Muscle layer of colon (tissue), 2 donors: Measurements from ENCODE around the gene CYP1B1.

Experiments used
- H3K27ac ChIP-seq: one replicate; pipeline ENCODE4 v1.7.0; 2013; ENCODE audit warnings: low read depth, mild to moderate bottlenecking, low read length, moderate library complexity
- H3K27me3 ChIP-seq, 2 donors: one replicate each; pipeline ENCODE4 v1.7.0; 2013; ENCODE audit warnings: low read length in 2 of 2, mild to moderate bottlenecking in 2 of 2; ENCODE audit not compliant: insufficient read depth in 2 of 2, control insufficient read depth in 1 of 2
- H3K36me3 ChIP-seq: one replicate; pipeline ENCODE4 v1.7.0; 2013; ENCODE audit warnings: mild to moderate bottlenecking, low read length; ENCODE audit not compliant: insufficient read depth
- H3K4me1 ChIP-seq: one replicate; pipeline ENCODE4 v1.7.0; 2013; ENCODE audit warnings: mild to moderate bottlenecking, low read length; ENCODE audit not compliant: insufficient read depth
- H3K4me3 ChIP-seq, 2 donors: one replicate each; pipeline ENCODE4 v1.7.0; 2013; ENCODE audit warnings: low read length in 2 of 2, low read depth in 1 of 2, mild to moderate bottlenecking in 1 of 2, moderate library complexity in 1 of 2
- H3K9ac ChIP-seq: one replicate; pipeline ENCODE4 v1.7.0; 2013; ENCODE audit warnings: low read length
- H3K9me3 ChIP-seq: one replicate; pipeline ENCODE4 v1.7.0; 2013; ENCODE audit warnings: mild to moderate bottlenecking, low read length
- donor health status: abdominal sarcoma.
- donor health status: Adenocarcinoma of cecum.

CYP1B1 gene

DNA sequence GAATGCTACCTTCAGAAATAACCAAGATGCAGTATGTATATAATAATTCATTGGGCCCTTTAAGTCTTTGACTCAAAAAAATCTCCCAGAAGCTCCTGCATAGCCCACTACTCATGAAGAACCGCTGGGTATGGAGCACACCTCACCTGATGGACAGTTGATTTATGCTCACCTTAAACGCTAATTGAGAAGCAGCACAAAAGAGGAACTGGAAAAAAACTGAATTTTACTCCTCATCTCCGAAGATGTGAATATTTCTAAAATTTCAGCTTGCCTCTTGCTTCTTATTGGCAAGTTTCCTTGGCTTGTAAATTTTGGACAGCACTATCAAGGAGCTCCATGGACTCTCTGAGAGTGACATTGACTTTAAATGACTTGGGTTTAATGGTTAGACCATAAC is 5.5 kb downstream of the CYP1B1 start:
- peaks cover 2% of the 10 kb centered on the region for H3K4me1 ChIP-seq
- H3K36me3 ChIP-seq: no peaks in the 10 kb centered on the region
- H3K27ac ChIP-seq: no peak overlapping the region
- H3K4me3 ChIP-seq: no peak overlapping the region
- peaks cover 7 to 20% of the 10 kb centered on the region in 2 donors for H3K27me3 ChIP-seq
- H3K9me3 ChIP-seq: no peaks in the 10 kb centered on the region
- H3K9ac ChIP-seq: no peak overlapping the region

DNA sequence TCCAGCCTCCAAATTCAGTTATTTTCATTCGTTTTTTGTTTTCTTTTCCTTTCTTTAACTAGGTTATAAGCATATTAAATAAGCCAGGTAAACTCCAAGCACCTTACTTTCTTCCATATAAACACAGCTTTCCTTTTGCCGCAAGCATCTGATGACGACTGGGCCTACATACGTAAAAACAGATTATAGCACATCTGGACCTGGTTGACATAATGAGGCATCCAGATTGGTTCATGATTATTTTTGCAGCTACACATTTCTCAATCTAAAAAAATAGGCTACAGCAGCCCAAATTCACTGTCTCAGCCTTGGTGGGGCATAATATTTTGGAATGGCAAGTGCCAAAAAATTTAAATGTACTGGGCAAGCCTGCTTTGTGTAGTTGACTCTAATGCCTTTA is 7.7 kb downstream of the CYP1B1 start:
- no peak overlapping the region for H3K27ac ChIP-seq

DNA sequence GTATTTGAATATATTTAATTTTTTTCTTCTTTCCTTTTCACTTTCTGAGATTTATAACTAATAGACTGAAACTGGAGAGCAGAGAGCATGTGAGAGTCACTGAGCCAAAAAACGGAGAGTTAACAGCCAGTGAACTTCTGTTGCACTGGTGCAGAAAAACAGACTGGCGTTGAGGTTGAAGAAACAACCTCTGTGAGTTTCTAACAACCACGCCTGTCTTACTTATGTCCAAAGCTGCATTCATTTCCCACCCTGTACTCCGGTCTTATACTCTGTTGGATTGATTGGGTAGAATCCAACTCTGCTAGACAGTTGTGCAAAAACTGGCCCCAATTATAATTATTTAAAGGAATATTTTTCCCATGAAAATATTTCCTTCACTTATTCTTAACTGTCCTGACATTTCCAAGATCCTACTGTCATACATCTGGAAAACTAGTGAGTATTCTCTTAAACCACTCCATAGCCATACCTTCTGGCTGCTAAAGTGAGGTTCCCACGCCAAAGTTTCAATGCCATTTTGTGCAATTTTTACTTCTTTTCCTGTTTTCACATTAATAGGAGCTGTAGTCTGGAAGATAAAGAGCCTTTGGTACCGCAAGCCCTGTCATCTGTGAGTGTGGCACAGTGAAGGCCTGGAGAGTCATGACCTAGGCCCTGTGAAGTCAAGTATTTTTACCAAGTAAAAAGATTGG is 9.4 kb downstream of the CYP1B1 start:
- Histone ChIP-seq H3K9ac (no peak overlapping the region), H3K36me3 (no peaks in the 10 kb centered on the region), H3K9me3 (no peaks in the 10 kb centered on the region), H3K4me1 (no peaks in the 10 kb centered on the region), H3K27ac (no peak overlapping the region), H3K4me3 (no peak overlapping the region), H3K27me3 (no peaks in the 10 kb centered on the region)

More for the DNA sequence above, 7.7 kb downstream of the CYP1B1 start:
- H3K9me3 ChIP-seq: no peaks in the 10 kb centered on the region
- no peaks in the 10 kb centered on the region for H3K4me1 ChIP-seq
- H3K36me3 ChIP-seq: no peaks in the 10 kb centered on the region
- H3K9ac ChIP-seq: no peak overlapping the region
- H3K27me3 ChIP-seq: no peaks in the 10 kb centered on the region
- H3K4me3 ChIP-seq: no peak overlapping the region

DNA sequence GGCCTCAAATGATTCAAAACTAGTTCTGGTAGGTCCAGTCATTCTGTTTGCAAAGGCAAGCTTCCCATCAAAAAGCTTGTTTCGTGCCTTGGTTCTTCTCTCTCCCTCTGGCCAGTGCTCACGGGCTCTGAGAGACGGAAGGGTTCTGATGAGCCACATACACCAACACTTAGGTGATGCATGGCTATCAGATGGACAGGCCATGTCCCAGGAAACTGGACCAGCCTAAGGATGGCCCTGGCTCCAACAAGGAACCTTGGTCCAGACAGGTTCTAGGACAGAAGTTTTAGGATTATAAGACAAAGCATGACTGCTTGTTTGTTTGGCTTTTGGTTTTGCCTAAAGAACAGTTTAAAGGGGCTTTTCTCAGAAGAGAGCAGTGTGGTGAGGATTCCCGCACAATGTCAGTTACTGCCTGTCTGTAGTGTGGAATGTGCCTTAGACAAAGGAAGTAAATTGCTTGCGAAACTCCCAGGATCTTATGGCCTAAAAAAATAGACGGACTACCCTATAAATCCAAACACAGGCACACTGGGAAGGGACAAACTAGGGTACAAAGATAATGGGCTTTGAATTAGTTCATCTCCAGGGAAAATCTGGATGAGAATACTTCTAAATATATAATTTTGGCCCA is 10.3 kb downstream of the CYP1B1 start:
- H3K27ac ChIP-seq: no peak overlapping the region
- no peaks in the 10 kb centered on the region for H3K36me3 ChIP-seq
- no peak overlapping the region for H3K4me3 ChIP-seq
- no peak overlapping the region for H3K9ac ChIP-seq
- H3K9me3 ChIP-seq: no peaks in the 10 kb centered on the region
- no peaks in the 10 kb centered on the region for H3K27me3 ChIP-seq
- no peaks in the 10 kb centered on the region for H3K4me1 ChIP-seq

DNA sequence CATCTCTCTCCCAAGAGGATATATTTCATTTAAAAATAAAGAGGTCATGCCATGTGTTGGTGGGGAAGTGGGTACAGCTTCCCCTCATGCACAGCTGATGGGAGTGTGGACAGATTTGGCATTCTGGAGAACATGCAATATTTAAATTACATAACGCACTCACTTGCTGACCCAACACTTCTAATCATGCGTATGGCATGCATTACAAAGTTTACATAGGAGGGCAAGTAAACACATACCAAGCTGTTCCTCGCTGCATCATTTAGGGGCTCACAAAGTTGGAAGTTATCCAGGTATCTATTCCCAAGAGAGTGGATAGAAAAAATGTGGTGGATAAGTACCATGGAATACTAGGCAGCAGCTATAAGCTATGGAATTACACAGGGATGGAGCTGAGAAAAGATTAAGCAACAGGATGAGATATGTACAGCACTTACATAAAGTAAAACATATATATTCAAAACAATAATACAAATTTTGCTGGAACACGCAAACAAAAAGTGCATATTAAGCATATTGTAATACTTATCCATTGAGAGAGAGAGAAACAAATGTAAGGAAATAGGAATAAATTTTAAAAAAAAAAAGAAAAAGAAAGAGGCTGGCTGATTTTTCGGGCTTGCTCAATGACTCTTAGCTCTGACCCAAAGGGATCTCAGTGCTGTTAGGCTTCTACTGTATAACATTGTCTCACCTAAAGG is 11.0 kb downstream of the CYP1B1 start:
- H3K9ac ChIP-seq: no peak overlapping the region
- H3K27ac ChIP-seq: no peak overlapping the region
- H3K27me3 ChIP-seq: no peaks in the 10 kb centered on the region
- H3K9me3 ChIP-seq: no peaks in the 10 kb centered on the region
- H3K4me3 ChIP-seq: no peak overlapping the region
- no peaks in the 10 kb centered on the region for H3K36me3 ChIP-seq
- H3K4me1 ChIP-seq: no peaks in the 10 kb centered on the region

- H3K9me3 ChIP-seq: no peaks in the 10 kb centered on the region
- no peak overlapping the region for H3K9ac ChIP-seq
- H3K4me1 ChIP-seq: no peaks in the 10 kb centered on the region
- H3K36me3 ChIP-seq: no peaks in the 10 kb centered on the region
- no peak overlapping the region for H3K27ac ChIP-seq
- no peaks in the 10 kb centered on the region for H3K27me3 ChIP-seq
- no peak overlapping the region for H3K4me3 ChIP-seq
Measured at GRCh38 chr2:38060236-38061018, 15.5 kb downstream of the CYP1B1 start.

- no peaks in the 10 kb centered on the region for H3K36me3 ChIP-seq
- H3K4me1 ChIP-seq: no peaks in the 10 kb centered on the region
- no peak overlapping the region for H3K27ac ChIP-seq
- H3K4me3 ChIP-seq: no peak overlapping the region
- H3K9ac ChIP-seq: no peak overlapping the region
- H3K27me3 ChIP-seq: no peaks in the 10 kb centered on the region
- no peaks in the 10 kb centered on the region for H3K9me3 ChIP-seq
Measured at GRCh38 chr2:38057651-38058410, 18.1 kb downstream of the CYP1B1 start.

- Histone ChIP-seq H3K4me3 (no peak overlapping the region), H3K9ac (no peak overlapping the region), H3K27ac (no peak overlapping the region), H3K9me3 (no peaks in the 10 kb centered on the region), H3K4me1 (no peaks in the 10 kb centered on the region), H3K27me3 (no peaks in the 10 kb centered on the region), H3K36me3 (no peaks in the 10 kb centered on the region)
Measured at GRCh38 chr2:38056216-38056615, 19.7 kb downstream of the CYP1B1 start.

DNA sequence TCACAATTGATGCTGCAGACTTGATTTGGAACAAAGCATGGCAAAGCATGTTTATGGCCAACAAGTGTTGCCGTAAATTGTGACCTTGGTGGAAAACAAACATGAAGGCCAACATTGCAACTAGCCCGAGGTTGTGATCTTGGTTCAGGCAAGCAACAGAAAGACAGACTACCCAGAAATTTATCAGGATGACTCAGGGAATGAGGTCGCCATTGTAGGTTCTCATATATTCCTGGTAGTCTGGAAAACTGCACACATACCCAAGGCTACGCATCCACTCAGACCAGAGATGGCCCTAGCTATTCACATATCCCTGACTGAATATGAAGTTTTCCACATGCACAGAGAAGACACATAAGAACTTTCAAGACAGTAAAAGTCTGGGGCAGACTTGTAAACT is 30.1 kb downstream of the CYP1B1 start:
- Histone ChIP-seq H3K27ac (no peak overlapping the region), H3K9ac (no peak overlapping the region)

DNA sequence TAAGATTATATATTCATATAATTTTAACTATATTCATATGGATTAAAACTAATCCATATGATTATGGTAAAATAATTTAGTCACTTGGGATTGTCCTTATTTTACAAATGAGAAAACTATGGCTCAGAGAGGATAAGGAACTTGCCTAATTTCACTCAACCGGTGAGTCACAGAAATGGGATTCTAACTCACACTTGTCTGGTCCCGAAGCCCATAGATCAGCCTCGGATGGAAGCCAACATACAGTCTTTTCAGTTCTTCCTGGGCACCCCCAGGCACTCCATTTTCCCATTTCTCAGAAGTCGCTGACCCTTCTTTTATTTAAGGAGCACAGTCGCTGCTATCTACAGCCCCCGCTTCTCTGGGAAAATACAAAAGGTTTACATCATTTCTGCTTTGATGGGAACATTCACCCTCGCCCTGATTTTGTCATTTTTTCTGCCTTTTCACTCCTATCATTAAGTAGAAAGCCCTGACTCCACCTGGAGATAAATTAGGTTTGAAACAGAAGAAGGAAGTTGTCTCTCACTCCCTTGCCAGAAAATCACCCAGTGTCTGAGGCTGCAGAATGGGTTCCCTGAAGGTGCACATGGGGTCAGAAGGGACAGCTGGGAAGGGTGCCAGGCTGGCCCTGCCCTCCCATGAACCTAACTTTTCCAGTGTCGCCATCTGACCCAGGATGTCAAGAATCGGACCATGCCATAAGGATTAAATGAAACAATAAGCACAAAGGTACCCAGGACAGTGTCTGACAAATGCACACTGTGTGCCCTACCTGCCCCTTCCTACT is 36.6 kb downstream of the CYP1B1 start:
- Histone ChIP-seq H3K4me1 (peaks cover 4% of the 10 kb centered on the region), H3K4me3 (no peak overlapping the region), H3K36me3 (no peaks in the 10 kb centered on the region), H3K27me3 (no peaks in the 10 kb centered on the region), H3K27ac (no peak overlapping the region), H3K9ac (no peak overlapping the region), H3K9me3 (peaks cover 6% of the 10 kb centered on the region)

More for the DNA sequence above, 30.1 kb downstream of the CYP1B1 start:
- no peak overlapping the region for H3K4me3 ChIP-seq
- H3K27me3 ChIP-seq: no peaks in the 10 kb centered on the region
- no peaks in the 10 kb centered on the region for H3K36me3 ChIP-seq
- peaks cover 6% of the 10 kb centered on the region for H3K9me3 ChIP-seq
- H3K4me1 ChIP-seq: no peaks in the 10 kb centered on the region
